Measurements from ENCODE around the gene DOCK6.

Gene DOCK6

DNA sequence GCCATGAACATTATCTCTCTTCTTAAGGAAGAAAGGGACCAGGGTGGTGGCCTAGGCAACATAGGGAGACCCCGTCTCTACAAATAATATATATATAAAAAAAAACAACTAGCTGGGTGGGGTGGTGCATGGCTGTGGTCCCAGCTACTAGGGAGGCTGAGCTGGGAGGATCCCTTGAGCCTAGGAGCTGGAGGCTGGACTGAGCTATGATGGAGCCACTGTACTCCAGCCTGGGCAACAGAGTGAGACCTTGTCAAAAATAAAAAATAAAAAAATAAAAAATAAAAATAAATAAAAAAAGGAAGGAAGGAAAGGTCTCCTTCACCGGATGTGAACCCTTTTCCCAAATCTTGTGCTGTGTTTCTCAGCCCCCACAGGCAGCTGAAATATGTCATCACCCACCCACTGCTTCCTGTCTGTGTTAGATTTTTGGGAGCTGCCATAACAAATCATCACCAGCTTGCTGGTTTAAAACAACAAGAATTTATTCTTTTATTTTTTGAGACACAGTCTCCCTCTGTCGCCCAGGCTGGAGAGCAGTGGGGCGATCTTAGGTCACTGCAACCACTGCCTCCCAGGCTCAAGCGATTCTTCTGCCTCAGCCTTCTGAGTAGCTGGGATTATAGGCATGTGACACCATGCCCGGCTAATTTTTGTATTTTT lies 24.1 kb upstream of the DOCK6 start:
- DNase-seq: no peak
- TF ChIP-seq GATA1 (IDR thresholded peaks at IDR 0.05; ENCODE audit: low read depth, low read length): no peak
- no peak for TF ChIP-seq POLR2A (IDR thresholded peaks at IDR 0.05; ENCODE audit: low read length)

DNA sequence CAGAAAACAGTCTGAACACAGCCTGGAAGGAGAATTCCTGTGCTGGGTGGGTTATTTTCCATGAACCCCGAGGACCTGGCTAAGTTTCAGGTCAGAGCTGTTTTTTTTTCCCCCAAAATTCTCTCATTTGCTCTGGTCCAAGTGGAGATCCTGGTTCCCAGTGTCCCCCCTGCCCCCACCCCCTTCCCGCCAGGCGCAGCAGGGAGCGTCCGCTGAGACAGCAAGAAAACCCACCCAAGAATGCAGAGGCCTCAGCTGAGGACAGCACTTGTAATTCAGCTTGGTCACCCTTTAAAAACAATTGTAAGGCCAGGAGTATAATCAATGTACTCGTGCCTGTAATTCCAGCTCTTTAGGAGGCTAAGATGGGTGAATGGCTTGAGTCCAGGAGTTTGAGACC lies 22.2 kb upstream of the DOCK6 start:
- TF ChIP-seq GATA1 (IDR thresholded peaks at IDR 0.05; ENCODE audit: low read depth, low read length): no peak
- TF ChIP-seq POLR2A (IDR thresholded peaks at IDR 0.05; ENCODE audit: low read length): no peak
- DNase-seq: no peak

DNA sequence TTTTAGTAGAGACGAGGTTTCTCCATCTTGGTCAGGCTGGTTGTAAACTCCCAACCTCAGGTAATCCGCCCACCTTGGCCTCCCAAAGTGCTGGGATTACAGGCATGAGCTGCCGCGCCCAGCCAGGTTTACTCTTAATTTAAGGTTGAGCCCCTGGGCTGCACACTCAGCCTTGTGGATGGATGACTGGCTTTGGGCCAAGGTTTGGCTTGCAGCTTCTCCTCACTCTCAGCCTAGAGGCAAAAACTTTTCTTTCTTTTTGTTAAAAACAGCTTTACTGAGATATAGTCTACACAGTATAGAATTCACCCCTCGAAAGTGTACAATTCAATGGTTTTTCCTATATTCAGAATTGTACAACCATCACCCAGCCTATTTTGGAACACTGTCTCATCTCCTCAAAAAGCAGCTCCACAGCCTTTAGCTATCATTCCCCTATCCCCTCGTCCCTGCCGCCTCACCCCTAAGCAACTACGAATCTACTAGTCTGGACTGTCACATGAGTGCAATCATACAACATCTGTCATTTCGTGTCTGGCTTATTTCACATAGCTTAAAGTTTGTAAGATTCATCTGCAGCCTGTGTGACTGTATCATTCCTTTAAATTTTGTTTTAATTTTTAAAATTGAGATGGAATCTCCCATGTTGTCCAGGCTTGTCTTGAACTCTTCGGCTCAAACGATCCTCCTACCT lies 19.2 kb upstream of the DOCK6 start:
- TF ChIP-seq POLR2A (IDR thresholded peaks at IDR 0.05; ENCODE audit: low read length): no peak
- TF ChIP-seq GATA1 (IDR thresholded peaks at IDR 0.05; ENCODE audit: low read depth, low read length): no peak
- no peak for DNase-seq

DNA sequence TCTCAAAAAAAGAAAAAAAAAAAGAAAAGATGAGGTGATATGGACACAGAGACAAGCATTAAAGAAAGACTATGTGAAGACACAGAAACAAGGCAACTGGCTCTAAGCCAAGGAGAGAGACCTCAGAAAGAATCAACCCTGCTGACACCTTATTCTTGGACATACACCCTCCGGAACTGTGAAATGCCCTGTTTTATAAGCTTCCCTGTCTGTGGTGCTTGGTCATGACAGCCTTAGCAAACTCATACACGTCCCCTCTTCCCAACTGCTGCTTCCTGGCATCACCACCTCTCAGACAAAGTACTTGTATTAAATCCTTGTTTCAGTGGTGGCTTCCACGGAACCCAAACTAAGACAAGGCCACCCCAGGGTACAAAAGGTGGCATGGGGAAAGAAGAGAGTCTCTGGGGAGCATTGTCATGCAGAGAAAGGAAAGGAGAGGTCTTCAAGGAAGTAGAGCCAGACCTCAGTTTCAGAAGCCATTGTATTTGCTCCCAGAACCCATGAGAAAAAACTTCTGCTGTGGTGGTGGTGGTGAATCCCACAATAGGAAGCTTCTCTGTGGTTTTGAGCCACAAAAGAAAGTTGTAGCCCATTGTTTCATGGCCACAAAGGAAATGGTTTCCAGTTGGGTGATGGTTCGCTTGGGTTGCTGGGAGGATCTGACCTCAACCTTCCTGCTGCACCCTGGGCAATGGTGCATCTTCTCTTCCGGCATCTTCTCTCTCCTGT lies 17.3 kb upstream of the DOCK6 start:
- DNase-seq: no peak
- no peak for TF ChIP-seq POLR2A (IDR thresholded peaks at IDR 0.05; ENCODE audit: low read length)

DNA sequence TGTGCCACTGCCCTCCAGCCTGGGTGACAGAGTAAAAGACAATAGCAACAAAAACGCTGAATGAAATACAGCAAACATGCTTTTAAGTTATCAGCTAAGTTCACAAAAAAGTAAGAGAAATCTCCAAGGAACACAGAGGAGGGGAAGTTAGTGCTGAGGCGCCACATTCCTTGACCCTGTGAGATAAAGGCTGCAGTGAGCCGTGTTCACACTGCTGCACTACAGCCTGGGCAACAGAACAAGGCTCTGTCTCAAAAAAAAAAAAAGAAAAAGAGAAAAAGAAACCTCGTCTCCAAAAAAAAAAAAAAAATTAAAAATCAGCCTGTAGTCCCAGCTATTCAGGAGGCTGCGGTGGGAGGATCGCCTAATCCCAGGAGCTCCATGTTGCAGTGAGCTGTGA lies 16.3 kb upstream of the DOCK6 start:
- no peak for DNase-seq
- TF ChIP-seq GATA1 (IDR thresholded peaks at IDR 0.05; ENCODE audit: low read depth, low read length) (no peak), POLR2A (IDR thresholded peaks at IDR 0.05; ENCODE audit: low read length) (no peak)

DNA sequence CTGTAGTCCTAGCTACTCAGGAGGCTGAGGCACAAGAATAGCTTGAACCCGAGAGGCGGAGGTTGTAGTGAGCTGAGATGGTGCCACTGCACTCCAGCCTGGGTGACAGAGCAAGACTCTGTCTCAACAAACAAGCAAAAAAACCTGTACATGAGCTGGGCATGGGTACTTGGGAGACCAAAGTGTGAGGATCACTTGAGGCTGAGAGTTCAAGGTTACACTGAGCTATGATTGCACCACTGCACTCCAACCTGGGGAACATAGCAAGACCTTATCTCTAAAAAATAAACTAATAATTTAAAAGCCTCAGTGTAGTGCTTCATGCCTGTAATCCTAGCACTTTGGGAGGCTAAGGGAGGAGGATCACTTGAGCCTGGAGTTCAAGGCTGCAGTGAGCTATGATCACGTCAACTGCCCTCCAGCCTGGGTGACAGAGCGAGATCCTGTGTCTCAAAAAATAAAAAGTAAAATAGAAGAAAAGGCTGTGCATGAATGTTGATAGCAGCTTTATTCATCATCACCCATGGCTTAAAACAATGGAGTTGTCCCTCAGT lies 12.3 kb upstream of the DOCK6 start:
- no peak for DNase-seq
- no peak for TF ChIP-seq GATA1 (IDR thresholded peaks at IDR 0.05; ENCODE audit: low read depth, low read length)
- TF ChIP-seq POLR2A (IDR thresholded peaks at IDR 0.05; ENCODE audit: low read length): no peak

DNA sequence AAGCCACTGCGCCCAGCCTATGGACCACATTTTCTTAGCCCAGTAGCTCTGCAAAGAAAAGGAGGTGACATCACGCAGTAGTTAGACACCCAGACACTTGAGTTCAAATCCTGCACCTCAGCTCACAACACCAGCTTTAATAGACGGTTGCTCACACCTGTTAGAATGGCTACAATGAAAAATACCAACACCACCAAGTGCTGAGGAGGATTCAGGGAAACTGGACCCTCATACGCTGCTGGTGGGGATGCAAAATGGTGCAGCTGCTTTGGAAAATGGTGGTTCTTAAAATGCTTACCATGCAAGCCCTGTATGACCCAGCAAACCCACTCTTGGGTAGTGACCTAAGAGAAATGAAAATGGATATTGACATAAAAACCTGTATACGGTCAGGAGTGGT lies 11.7 kb upstream of the DOCK6 start:
- DNase-seq: no peak
- no peak for TF ChIP-seq POLR2A (IDR thresholded peaks at IDR 0.05; ENCODE audit: low read length)

DNA sequence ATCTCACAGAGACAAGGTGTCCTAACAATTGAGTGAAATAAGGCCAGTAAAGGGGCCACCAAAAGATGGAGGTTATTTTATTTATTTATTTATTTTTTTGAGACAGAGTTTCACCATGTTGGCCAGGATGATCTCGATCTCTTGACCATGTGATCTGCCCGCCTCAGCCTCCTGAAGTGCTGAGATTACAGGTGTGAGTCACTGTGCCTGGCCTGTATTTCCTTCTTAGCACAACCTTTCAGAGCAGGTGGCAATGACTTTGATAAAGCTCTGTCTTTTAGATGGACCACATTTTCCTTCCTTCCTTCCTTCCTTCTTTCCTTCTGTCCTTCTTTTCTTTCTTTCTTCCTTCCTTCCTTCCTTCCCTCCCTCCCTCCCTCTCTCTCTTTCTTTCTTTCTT lies 11.0 kb upstream of the DOCK6 start:
- TF ChIP-seq POLR2A (IDR thresholded peaks at IDR 0.05; ENCODE audit: low read length) (no peak), GATA1 (IDR thresholded peaks at IDR 0.05; ENCODE audit: low read depth, low read length) (no peak)
- DNase-seq: no peak

DNA sequence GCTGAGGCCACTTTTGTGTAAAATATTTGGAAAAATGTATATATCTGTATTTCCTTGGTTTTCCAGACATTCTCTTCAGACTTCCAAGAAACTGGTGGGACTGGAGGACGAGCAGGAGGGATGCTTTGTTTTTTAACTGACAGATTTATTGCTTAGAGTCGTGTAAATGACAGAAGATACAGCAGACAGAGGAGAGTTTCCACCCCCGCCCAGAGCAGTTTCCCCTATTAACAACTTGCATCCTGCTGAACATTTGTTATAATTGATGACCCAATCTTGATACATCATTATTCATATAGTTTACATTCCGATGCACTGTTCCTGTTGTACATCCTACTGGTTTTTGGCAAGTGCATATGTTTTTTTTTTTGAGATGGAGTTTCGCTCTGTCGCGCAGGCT lies 7.1 kb upstream of the DOCK6 start:
- TF ChIP-seq GATA1 (IDR thresholded peaks at IDR 0.05; ENCODE audit: low read depth, low read length) (no peak), POLR2A (IDR thresholded peaks at IDR 0.05; ENCODE audit: low read length) (no peak)

DNA sequence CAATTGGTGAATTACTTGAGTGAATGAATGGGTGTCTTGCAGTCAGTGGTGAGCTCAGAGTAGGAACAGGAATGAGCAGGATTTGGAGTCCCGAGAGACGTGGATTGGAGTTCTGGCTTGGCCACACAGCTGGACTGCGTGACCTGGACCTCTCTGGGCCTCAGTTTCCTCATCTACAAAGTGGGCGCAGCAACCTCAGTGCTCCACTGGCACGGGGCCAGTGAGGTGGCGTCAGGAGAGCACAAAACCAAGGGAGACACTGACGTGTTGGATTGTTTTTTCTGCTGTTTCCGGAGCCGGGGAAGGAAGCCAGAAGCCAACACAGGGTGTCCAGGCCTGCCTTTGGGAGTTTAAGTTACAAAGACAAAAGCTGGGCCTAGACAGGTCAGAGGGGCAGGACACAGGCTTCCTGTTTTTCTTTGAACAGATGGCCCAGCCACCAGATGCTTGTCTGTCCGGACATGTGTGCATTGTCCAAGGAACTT lies 6.5 kb upstream of the DOCK6 start:
- no peak for DNase-seq
- TF ChIP-seq GATA1 (IDR thresholded peaks at IDR 0.05; ENCODE audit: low read depth, low read length) (no peak), POLR2A (IDR thresholded peaks at IDR 0.05; ENCODE audit: low read length) (no peak)

More for the DNA sequence above, 7.1 kb upstream of the DOCK6 start:
- DNase-seq: no peak

DNA sequence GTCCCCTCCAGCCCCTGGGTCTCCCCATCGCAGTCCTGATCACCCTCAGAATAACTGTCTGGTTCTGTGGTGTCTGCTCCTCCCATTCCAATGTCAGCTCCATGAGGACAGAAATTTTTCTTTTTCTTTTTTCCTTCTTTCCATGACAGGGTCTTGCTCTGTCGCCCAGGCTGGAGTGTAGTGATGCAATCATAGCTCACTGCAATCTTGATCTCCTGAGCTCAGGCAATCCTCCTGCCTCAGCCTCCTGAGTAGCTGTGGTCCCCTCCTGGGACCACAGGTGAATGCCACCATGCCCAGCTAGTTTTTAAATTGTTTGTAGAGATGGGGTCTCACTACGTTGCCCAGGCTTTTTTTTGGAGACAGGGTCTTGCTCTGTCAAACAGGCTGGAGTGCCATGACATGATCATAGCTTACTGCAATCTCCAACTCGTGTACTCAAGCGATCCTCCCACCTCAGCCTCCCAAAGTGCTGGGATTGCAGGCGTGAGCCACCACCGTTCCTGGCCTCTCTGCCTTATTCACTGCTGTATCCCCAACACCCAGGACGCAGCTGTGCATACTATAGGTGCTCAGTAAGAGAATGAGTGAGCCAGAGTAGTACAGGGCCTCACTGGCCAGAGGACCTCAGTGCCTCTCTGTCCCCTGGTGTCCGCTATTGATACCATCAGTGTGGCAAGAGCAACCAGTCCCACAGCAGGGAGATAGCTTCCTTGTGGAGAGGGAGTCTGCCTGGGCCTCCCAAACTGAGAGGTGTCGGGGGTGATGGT lies 5.2 kb upstream of the DOCK6 start:
- no peak for TF ChIP-seq POLR2A (IDR thresholded peaks at IDR 0.05; ENCODE audit: low read length)
- no peak for TF ChIP-seq GATA1 (IDR thresholded peaks at IDR 0.05; ENCODE audit: low read depth, low read length)
- DNase-seq: no peak

DNA sequence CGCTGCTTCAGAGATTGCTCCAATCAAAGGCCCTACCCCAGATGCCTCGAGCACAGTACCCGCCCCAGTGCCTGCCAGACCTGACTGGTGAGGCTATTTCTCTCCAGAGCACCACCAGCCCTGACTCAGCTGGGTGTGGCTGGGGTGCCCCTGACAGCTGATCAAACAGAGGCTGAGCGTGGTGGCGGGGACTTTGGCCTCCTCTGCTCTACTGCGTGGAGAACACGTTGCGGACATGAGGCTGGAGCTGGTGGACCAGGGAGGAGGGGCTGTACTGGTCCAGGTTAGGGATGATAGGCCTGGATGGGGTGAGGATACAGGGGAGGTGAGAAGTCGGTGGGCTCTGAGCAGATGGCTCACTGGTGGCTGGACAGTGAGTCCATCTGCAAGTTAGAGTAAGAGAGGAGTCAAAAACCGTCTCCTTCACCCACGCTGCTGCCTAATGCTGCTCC lies 3.5 kb upstream of the DOCK6 start:
- TF ChIP-seq GATA1 (IDR thresholded peaks at IDR 0.05; ENCODE audit: low read depth, low read length) (no peak), POLR2A (IDR thresholded peaks at IDR 0.05; ENCODE audit: low read length) (no peak)
- DNase-seq: no peak

DNA sequence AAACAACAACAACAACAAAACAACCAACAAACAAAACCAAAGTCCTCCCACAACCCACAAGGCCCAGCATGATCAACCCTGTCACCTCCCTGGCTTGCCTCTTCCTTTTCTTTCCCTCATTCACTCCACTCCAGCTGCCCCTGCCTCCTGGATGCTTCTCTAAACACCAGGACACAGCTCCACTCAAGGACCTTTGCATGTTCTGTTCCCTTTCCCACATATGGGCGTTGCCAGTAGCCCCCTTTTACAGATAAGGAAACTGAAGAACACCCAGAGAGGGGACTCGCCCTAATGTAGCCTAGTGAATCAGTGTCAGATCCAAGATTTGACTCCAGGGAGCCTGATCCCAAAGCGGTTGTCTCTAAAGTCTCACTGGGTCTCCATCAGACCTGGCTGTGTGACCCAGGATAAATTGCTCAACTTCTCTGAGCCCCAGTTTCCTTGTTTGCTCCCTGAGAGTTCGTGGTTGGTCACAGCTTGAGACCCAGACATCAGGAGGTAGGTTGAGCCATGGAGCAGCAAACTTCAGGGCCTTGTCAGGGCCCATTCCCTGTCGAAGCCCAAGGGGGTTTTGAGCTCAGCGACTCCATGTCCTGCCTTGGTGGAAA lies 3.0 kb upstream of the DOCK6 start:
- no peak for DNase-seq
- no peak for TF ChIP-seq GATA1 (IDR thresholded peaks at IDR 0.05; ENCODE audit: low read depth, low read length)
- TF ChIP-seq POLR2A (IDR thresholded peaks at IDR 0.05; ENCODE audit: low read length): no peak

All from erythroblast (primary cell).